NCI-H524 (cell line): ENCODE data around the gene MORC1.

Source experiments
- DNase-seq, 2 experiments: peaks; one replicate each; lab custom pipeline; 2025; lab: John Stamatoyannopoulos, UW

MORC1 gene

DNA sequence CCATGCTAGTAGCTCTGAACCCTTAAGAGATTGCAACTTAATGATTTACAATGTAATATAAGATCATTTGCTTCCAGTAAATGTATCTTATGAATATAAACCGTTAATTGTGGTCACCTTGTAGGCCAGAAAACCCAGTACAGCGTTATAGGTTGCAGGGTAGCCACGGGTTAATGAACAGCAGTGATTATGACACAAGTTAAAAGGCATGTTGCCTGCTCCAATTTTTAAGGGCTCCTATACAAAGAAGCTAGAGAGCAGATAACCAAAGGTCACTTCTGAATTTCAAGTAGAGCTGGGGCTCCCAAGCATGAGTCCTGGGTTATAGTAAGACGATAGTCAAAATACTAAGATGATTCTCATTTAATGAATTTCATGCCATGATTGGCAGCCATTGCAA is 177.8 kb downstream of the MORC1 start:
- DNase-seq = no peak

DNA sequence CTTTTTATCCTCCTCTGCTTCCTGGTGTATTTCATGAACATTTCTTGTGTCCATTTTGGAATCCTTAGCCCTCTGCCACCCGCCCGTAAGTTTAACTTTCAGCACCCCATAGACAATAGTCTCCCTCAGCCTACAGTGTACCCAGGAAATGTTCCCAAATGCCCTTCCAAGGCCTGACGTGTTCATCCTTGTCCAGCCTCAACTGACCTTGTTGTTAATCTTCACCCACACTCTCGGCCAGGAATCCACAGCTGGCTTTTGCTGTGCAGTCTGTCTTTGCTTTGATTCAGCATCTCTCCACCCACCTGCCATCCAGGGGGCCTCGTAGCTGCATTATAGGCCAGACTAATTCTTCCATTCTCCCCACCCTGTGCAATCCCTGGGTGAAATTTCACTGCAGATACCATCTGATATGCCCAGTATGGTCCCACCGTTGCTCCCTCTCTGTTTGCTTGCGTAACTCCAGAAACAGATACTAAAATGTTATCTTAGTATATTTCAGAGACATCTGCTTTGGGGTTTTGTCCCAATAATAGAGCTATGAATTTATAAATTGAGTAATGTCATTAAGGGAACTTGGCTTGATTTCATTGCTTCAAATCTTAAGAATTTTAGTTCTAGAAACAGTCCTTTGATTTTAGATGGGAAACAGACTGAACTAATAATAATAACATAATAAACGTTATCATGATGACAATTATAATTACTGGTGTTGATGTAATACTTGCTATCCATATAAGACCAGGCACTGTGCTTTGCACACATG is 180.8 kb downstream of the MORC1 start:
- DNase-seq = peak; percentile 97 to 98

DNA sequence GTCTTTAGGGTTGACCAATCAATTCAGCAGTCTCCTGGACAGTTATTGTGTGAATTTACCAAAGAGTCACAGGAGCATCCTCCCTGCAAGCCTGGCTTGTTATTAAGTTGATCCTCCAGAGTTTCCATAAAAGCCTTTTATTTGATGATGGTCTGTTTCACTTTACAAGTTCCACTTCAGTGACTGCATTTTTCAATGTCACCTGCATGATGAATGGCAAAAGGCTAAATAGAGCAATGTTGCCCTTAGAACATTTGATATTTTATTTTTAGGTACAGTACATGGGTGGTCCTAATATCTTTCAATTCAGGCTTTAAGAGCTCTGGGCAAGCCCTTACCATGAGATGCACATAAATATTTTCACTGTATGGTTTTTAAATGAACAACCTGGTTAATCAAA is 186.9 kb downstream of the MORC1 start:
- DNase-seq = no peak

DNA sequence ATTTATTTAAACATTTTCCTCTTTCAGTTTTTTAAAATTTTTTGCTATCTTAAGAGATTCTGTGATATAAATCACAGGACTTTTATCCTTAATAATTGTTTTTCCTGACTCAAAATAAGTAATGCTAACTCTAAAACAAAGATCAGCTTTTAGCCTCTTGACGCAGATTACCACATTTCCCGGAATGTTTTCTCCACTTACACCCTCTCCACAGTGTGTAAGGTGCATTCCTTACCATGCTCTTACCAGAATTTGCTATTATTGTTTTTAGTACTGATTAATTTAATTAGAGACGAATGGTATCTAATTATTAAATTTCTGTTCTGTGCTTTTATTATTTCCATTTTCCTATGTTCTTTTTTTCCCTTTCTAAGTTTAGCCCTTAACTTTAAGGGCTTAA is 199.1 kb downstream of the MORC1 start:
- no peak for DNase-seq

DNA sequence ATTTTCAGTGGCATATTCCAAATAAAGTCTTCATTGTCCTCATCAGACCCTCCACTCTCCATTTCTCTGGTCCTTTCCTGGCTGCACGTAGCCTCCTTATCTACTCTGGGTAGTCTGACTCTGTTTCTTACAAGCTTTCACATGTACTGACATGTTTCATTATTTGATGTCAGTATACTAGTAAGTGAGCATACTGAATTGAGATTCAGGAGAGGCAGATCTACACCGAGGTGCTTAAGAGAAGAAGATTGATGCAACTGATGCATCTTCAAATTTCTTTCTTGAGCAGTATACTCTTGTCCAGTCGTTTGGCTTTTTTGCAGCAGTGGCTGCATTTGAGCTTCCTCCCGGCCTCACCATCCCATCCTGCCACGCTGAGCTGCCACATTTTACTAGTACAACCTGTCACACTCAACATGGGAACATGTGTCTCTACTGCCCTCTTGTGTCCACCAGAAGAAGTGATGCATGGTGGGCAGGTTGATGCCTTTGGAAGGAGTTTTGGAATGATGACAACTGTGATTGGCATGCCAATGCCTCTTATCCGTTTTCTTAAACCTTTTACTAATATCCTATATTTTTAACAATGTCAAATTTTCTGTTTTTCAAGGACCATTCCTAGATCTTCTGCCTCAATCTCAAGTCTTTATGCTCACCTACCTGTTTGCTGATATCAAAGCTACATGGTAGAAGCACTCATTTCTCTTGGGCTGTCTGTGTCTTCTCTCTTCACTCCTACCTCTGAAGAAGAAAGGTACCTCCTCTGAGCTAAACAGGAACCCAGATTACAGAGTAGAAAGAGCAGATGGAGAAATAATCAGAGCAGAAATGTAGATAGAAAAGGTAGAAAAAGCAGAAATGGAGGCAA is 202.9 kb downstream of the MORC1 start:
- peak; percentile 91 to 96 for DNase-seq

DNA sequence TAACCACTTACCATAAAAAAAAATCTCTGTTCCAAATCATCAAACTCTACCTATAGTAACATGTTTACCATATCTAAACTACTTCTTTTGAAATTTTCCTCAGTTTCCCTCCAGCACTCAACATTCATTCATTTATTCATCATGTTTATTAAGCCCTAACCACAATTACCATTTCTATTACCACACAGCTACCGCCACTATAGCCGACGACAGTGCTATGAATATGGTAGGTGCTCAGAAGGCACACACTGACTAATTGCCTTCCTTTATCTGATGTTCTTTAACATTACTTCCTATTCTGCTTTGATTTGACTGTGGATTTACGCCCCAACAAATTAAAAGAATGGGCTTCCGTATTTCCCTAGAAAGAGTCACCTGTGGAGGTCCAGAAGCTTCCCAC is 208.1 kb downstream of the MORC1 start:
- DNase-seq = no peak
